HepG2 (cell line): Measurements from ENCODE around the gene CDKN3. TPM values are rescaled to one million over a fixed set of nuclear protein-coding genes. Genes with fewer than 3 reads are reported as not detected.

Source experiments
- GMEB1 ChIP-seq: sonication (generic); formaldehyde crosslinking; IDR thresholded peaks from 2 replicates; pipeline ENCODE4 v1.5.1; 2020; ENCODE audit warnings: missing genetic modification reagents, mild to moderate bottlenecking, borderline replicate concordance
- IRX3 ChIP-seq: sonication (generic); formaldehyde crosslinking; IDR thresholded peaks from 2 replicates; pipeline ENCODE4 v1.8.1; 2023; ENCODE audit warnings: mild to moderate bottlenecking, low read depth, missing genetic modification reagents, borderline replicate concordance
- MIXL1 ChIP-seq: IDR thresholded peaks from 2 replicates; pipeline ENCODE4 v1.6.1; 2016
- MTA3 ChIP-seq: sonication (generic); formaldehyde crosslinking; IDR thresholded peaks from 2 replicates; pipeline ENCODE4 v1.4.0; 2020; ENCODE audit warnings: missing genetic modification reagents
- PHF20 ChIP-seq: sonication (generic); formaldehyde crosslinking; IDR thresholded peaks from 2 replicates; pipeline ENCODE4 v1.5.0; 2020; ENCODE audit warnings: mild to moderate bottlenecking, missing genetic modification reagents
- REPIN1 ChIP-seq: sonication (generic); formaldehyde crosslinking; IDR thresholded peaks from 2 replicates; pipeline ENCODE4 v1.8.0; 2022; ENCODE audit warnings: missing genetic modification reagents, low read depth, mild to moderate bottlenecking, borderline replicate concordance
- SNAI1 ChIP-seq: sonication (generic); formaldehyde crosslinking; IDR thresholded peaks from 2 replicates; pipeline ENCODE4 v1.5.0; 2020; ENCODE audit warnings: mild to moderate bottlenecking, missing genetic modification reagents, borderline replicate concordance
- THAP11 ChIP-seq: IDR thresholded peaks from 2 replicates; pipeline ENCODE4 v1.6.1; 2016; ENCODE audit warnings: missing biosample characterization, missing genetic modification reagents
- ZFP37 ChIP-seq: sonication (generic); formaldehyde crosslinking; IDR thresholded peaks from 2 replicates; pipeline ENCODE4 v1.4.0; 2020; ENCODE audit warnings: missing genetic modification reagents, borderline replicate concordance
- ZNF143 ChIP-seq: sonication (generic); formaldehyde crosslinking; IDR thresholded peaks from 2 replicates; pipeline ENCODE4 v1.4.0; 2020; ENCODE audit warnings: missing genetic modification reagents
- ZNF383 ChIP-seq: sonication (generic); formaldehyde crosslinking; IDR thresholded peaks from 2 replicates; pipeline ENCODE4 v1.4.0; 2020; ENCODE audit warnings: missing genetic modification reagents, mild to moderate bottlenecking, borderline replicate concordance
- ZNF577 ChIP-seq: sonication (generic); formaldehyde crosslinking; IDR thresholded peaks from 2 replicates; pipeline ENCODE4 v1.4.0; 2020; ENCODE audit warnings: mild to moderate bottlenecking, low read depth, missing genetic modification reagents, borderline replicate concordance
- ZNF7 ChIP-seq: IDR thresholded peaks from 2 replicates; pipeline ENCODE4 v1.6.1; 2016; ENCODE audit warnings: missing biosample characterization, missing genetic modification reagents
- ZNF75D ChIP-seq: sonication (generic); formaldehyde crosslinking; IDR thresholded peaks from 2 replicates; pipeline ENCODE4 v1.8.1; 2023; ENCODE audit warnings: missing genetic modification reagents, mild to moderate bottlenecking, borderline replicate concordance
- ZNF816 ChIP-seq: sonication (generic); formaldehyde crosslinking; IDR thresholded peaks from 2 replicates; pipeline ENCODE4 v1.8.0; 2022; ENCODE audit warnings: missing genetic modification reagents, mild to moderate bottlenecking, borderline replicate concordance
- polyA plus RNA-seq, 8 experiments: library from polyadenylated mRNA; depleted of rRNA in 3 of 8; stranded (reverse) in 7 of 8; unstranded in 1 of 8; fragments of >200 nt; fragmentation: Illumina TruSeq in 4 of 8; extraction: Trizol in 4 of 8; gene quantifications; 2 replicates each; pipeline versions ENCODE4 v1.2.1 to v1.2.3, GENCODE V29; 2011 to 2016; ENCODE audit warnings: low read depth in 4 of 8, missing spikeins in 1 of 8, mixed read lengths in 1 of 8; ENCODE audit not compliant: insufficient read depth in 1 of 8
- total RNA-seq, 5 experiments: library from RNA; depleted of rRNA; stranded (reverse); fragments of >200 nt; fragmentation: Illumina TruSeq; extraction: Trizol; gene quantifications; 2 replicates each; pipeline ENCODE4 v1.2.3, GENCODE V29; 2016; ENCODE audit warnings: low read depth in 1 of 5
- TF ChIP-seq, protein P1 (sequence below): sonication (generic); formaldehyde crosslinking; conservative IDR thresholded peaks from 2 replicates; pipeline ENCODE4 v1.4.0; 2020; ENCODE audit warnings: missing genetic modification reagents
- TF ChIP-seq, protein P2 (sequence below): IDR thresholded peaks from 2 replicates; pipeline ENCODE4 v1.6.1; 2016; ENCODE audit warnings: low read depth, control low read depth
- TF ChIP-seq, protein P3 (sequence below): IDR thresholded peaks from 2 replicates; pipeline ENCODE4 v1.6.1; 2016; ENCODE audit warnings: control low read depth
- TF ChIP-seq, protein P4 (sequence below): sonication (generic); formaldehyde crosslinking; IDR thresholded peaks from 2 replicates; pipeline ENCODE4 v1.4.0; 2020; ENCODE audit warnings: missing genetic modification reagents
- TF ChIP-seq, protein P5 (sequence below): sonication (generic); formaldehyde crosslinking; IDR thresholded peaks from 2 replicates; pipeline ENCODE4 v1.5.0; 2020; ENCODE audit warnings: mild to moderate bottlenecking, missing genetic modification reagents, borderline replicate concordance

CDKN3 gene
- total and polyA plus RNA-seq, 2 of the 13 experiments (the other 11 are each of a cell fraction or from before 2014, with no cell fraction given) = 63.0 to 88.9 TPM

DNA sequence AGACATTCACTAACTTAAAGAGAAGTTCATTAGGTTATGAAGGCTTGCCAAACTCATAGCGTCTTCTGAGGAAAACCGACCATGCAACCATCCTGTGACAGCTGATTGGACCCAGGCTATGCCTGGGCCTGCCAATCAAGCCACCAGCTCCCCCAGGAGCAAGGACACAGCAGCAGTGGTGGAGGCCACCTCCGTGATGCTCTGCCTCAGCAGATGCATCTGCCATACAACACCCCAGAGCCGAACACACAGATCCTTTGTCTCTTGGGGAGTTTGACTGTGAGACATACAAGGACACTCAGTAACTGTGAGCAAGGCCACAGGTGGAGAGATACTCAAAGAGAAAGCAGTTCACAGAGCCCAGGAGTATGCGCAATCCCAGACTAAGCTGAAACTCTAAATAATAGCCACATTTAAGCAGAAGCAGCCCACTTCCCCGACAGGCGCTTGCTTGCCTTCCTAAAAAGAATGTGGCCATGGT, 54.4 kb downstream of the CDKN3 start (continued):
- TF ChIP-seq IRX3 (CRISPR knock-in tag) (no peak), ZNF383 (CRISPR knock-in tag) (no peak), SNAI1 (CRISPR knock-in tag) (no peak), ZFP37 (CRISPR knock-in tag) (no peak), REPIN1 (no peak), ZNF75D (CRISPR knock-in tag) (no peak), PHF20 (no peak), ZNF7 (CRISPR knock-in tag) (no peak), ZNF577 (no peak), MTA3 (CRISPR knock-in tag) (no peak), MIXL1 (CRISPR knock-in tag) (no peak), ZNF816 (no peak), THAP11 (CRISPR knock-in tag) (no peak), ZNF143 (CRISPR knock-in tag) (no peak), GMEB1 (CRISPR knock-in tag) (no peak)
- TF ChIP-seq, protein P1, sequence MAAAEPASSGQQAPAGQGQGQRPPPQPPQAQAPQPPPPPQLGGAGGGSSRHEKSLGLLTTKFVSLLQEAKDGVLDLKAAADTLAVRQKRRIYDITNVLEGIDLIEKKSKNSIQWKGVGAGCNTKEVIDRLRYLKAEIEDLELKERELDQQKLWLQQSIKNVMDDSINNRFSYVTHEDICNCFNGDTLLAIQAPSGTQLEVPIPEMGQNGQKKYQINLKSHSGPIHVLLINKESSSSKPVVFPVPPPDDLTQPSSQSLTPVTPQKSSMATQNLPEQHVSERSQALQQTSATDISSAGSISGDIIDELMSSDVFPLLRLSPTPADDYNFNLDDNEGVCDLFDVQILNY (CRISPR knock-in tag) = no peak
- TF ChIP-seq, protein P2, sequence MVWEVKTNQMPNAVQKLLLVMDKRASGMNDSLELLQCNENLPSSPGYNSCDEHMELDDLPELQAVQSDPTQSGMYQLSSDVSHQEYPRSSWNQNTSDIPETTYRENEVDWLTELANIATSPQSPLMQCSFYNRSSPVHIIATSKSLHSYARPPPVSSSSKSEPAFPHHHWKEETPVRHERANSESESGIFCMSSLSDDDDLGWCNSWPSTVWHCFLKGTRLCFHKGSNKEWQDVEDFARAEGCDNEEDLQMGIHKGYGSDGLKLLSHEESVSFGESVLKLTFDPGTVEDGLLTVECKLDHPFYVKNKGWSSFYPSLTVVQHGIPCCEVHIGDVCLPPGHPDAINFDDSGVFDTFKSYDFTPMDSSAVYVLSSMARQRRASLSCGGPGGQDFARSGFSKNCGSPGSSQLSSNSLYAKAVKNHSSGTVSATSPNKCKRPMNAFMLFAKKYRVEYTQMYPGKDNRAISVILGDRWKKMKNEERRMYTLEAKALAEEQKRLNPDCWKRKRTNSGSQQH = no peak
- TF ChIP-seq, protein P3, sequence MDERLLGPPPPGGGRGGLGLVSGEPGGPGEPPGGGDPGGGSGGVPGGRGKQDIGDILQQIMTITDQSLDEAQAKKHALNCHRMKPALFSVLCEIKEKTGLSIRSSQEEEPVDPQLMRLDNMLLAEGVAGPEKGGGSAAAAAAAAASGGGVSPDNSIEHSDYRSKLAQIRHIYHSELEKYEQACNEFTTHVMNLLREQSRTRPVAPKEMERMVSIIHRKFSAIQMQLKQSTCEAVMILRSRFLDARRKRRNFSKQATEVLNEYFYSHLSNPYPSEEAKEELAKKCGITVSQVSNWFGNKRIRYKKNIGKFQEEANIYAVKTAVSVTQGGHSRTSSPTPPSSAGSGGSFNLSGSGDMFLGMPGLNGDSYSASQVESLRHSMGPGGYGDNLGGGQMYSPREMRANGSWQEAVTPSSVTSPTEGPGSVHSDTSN (CRISPR knock-in tag) = peak; percentile 90
- TF ChIP-seq, protein P4, sequence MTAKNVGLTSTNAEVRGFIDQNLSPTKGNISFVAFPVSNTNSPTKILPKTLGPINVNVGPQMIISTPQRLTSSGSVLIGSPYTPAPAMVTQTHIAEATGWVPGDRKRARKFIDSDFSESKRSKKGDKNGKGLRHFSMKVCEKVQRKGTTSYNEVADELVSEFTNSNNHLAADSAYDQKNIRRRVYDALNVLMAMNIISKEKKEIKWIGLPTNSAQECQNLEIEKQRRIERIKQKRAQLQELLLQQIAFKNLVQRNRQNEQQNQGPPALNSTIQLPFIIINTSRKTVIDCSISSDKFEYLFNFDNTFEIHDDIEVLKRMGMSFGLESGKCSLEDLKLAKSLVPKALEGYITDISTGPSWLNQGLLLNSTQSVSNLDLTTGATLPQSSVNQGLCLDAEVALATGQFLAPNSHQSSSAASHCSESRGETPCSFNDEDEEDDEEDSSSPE (CRISPR knock-in tag) = no peak
- TF ChIP-seq, protein P5, sequence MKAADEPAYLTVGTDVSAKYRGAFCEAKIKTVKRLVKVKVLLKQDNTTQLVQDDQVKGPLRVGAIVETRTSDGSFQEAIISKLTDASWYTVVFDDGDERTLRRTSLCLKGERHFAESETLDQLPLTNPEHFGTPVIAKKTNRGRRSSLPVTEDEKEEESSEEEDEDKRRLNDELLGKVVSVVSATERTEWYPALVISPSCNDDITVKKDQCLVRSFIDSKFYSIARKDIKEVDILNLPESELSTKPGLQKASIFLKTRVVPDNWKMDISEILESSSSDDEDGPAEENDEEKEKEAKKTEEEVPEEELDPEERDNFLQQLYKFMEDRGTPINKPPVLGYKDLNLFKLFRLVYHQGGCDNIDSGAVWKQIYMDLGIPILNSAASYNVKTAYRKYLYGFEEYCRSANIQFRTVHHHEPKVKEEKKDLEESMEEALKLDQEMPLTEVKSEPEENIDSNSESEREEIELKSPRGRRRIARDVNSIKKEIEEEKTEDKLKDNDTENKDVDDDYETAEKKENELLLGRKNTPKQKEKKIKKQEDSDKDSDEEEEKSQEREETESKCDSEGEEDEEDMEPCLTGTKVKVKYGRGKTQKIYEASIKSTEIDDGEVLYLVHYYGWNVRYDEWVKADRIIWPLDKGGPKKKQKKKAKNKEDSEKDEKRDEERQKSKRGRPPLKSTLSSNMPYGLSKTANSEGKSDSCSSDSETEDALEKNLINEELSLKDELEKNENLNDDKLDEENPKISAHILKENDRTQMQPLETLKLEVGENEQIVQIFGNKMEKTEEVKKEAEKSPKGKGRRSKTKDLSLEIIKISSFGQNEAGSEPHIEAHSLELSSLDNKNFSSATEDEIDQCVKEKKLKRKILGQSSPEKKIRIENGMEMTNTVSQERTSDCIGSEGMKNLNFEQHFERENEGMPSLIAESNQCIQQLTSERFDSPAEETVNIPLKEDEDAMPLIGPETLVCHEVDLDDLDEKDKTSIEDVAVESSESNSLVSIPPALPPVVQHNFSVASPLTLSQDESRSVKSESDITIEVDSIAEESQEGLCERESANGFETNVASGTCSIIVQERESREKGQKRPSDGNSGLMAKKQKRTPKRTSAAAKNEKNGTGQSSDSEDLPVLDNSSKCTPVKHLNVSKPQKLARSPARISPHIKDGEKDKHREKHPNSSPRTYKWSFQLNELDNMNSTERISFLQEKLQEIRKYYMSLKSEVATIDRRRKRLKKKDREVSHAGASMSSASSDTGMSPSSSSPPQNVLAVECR (CRISPR knock-in tag) = no peak
